Chondrocyte (in vitro differentiated cells): ENCODE measurements around the gene DNAJA3. TPM values are rescaled to one million over a fixed set of nuclear protein-coding genes. Genes with fewer than 3 reads are reported as not detected.

Source experiments
- DNase-seq: peaks from one replicate; pipeline ENCODE4 v3.0.0; 2021; ENCODE audit warnings: mixed read lengths, low spot score
- H3K27ac Mint-ChIP-seq: one replicate; pipeline ENCODE4 v1.8.0; 2021; ENCODE audit warnings: mild to moderate bottlenecking, moderate library complexity, mixed read lengths; ENCODE audit not compliant: unreplicated experiment
- H3K27me3 Mint-ChIP-seq: 2 replicates; pipeline ENCODE4 v1.8.0; 2021; ENCODE audit warnings: low read depth, mixed read lengths
- H3K36me3 Mint-ChIP-seq: 2 replicates; pipeline ENCODE4 v1.8.0; 2021; ENCODE audit warnings: low read depth, mixed read lengths
- H3K4me1 Mint-ChIP-seq: 2 replicates; pipeline ENCODE4 v1.8.0; 2021; ENCODE audit warnings: low read depth, mild to moderate bottlenecking, mixed read lengths
- H3K4me3 Mint-ChIP-seq: one replicate; pipeline ENCODE4 v1.8.0; 2021; ENCODE audit warnings: mild to moderate bottlenecking, moderate library complexity, mixed read lengths; ENCODE audit not compliant: unreplicated experiment
- H3K9me3 Mint-ChIP-seq: 2 replicates; pipeline ENCODE4 v1.8.0; 2021; ENCODE audit warnings: low read depth, mixed read lengths
- CTCF ChIP-seq: fragments of 200-600 bp; sonication (generic); IDR thresholded peaks from 2 replicates; pipeline ENCODE4 v1.5.0; 2021; ENCODE audit warnings: antibody characterized with exemption, mild to moderate bottlenecking, moderate library complexity
- total RNA-seq: library from RNA; stranded (reverse); gene quantifications from 3 replicates; pipeline ENCODE4 v1.2.1, GENCODE V29; 2021

The DNAJA3 gene
- total RNA-seq, 1 donor from 2014 or later, result 27.8 TPM

- no peaks in the 10 kb centered on the region for H3K9me3 Mint-ChIP-seq
- H3K4me3 Mint-ChIP-seq, result no peak overlapping the region
- H3K27ac Mint-ChIP-seq, result no peak overlapping the region
- H3K27me3 Mint-ChIP-seq, result no peaks in the 10 kb centered on the region
- TF ChIP-seq CTCF, result no peak
- DNase-seq, result no peak
- peaks cover 14% of the 10 kb centered on the region for H3K36me3 Mint-ChIP-seq
- H3K4me1 Mint-ChIP-seq, result peaks cover 6% of the 10 kb centered on the region
Measured at GRCh38 chr16:4465977-4466779, 40.5 kb downstream of the DNAJA3 start.

- H3K36me3 Mint-ChIP-seq, result peaks cover 14% of the 10 kb centered on the region
- H3K27me3 Mint-ChIP-seq, result no peaks in the 10 kb centered on the region
- H3K27ac Mint-ChIP-seq, result no peak overlapping the region
- peaks cover 10% of the 10 kb centered on the region for H3K4me1 Mint-ChIP-seq
- no peaks in the 10 kb centered on the region for H3K9me3 Mint-ChIP-seq
- TF ChIP-seq CTCF, result no peak
- DNase-seq, result no peak
- H3K4me3 Mint-ChIP-seq, result no peak overlapping the region
Measured at GRCh38 chr16:4467916-4468315, 42.2 kb downstream of the DNAJA3 start.

- H3K9me3 Mint-ChIP-seq, result no peaks in the 10 kb centered on the region
- peaks cover 15% of the 10 kb centered on the region for H3K4me1 Mint-ChIP-seq
- no peak for TF ChIP-seq CTCF
- no peak overlapping the region for H3K27ac Mint-ChIP-seq
- H3K27me3 Mint-ChIP-seq, result no peaks in the 10 kb centered on the region
- H3K36me3 Mint-ChIP-seq, result peaks cover 14% of the 10 kb centered on the region
- DNase-seq, result no peak
- H3K4me3 Mint-ChIP-seq, result no peak overlapping the region
Measured at GRCh38 chr16:4468972-4469371, 43.3 kb downstream of the DNAJA3 start.

GRCh38 chr16:4471869-4472268, 46.2 kb downstream of the DNAJA3 start:
- Mint-ChIP-seq H3K27me3 (no peaks in the 10 kb centered on the region), H3K36me3 (peaks cover 4% of the 10 kb centered on the region), H3K27ac (no peak overlapping the region), H3K9me3 (peaks cover 2% of the 10 kb centered on the region), H3K4me1 (peaks cover 19% of the 10 kb centered on the region), H3K4me3 (no peak overlapping the region)
- no peak for TF ChIP-seq CTCF
- DNase-seq, result no peak

- Mint-ChIP-seq H3K4me1 (peaks cover 29% of the 10 kb centered on the region), H3K36me3 (peaks cover 3% of the 10 kb centered on the region), H3K4me3 (no peak overlapping the region), H3K9me3 (peaks cover 2% of the 10 kb centered on the region), H3K27ac (no peak overlapping the region), H3K27me3 (no peaks in the 10 kb centered on the region)
- TF ChIP-seq CTCF, result no peak
- DNase-seq, result no peak
Measured at GRCh38 chr16:4472880-4473279, 47.2 kb downstream of the DNAJA3 start.
